HCT116 (cell line): ENCODE data around the gene TRAF3IP1. TPM values are rescaled to one million over a fixed set of nuclear protein-coding genes. Genes with fewer than 3 reads are reported as not detected.

ENCODE experiments used
- ATAC-seq: fragments of 200-7000 bp; cut with Tn5 transposase; 2 replicates; pipeline ENCODE4 v1.9.1; 2020; ENCODE audit warnings: mild to moderate bottlenecking, moderate library complexity
- BruUV-seq: library from RNA; stranded (reverse); fragments of 400-500 nt; replicated peaks from 2 replicates; lab custom pipeline; 2021; lab: Mats Ljungman, UMichigan
- CTCF ChIA-PET: fragments of 300-600 bp; sonication (Branson Sonifier 250); formaldehyde crosslinking; loops from one replicate; lab custom pipeline; 2021; ENCODE audit warnings: antibody characterized with exemption; lab: Charles Lee
- POLR2A ChIA-PET: fragments of 300-600, 350-600 bp; sonication (Branson Sonifier 250); formaldehyde crosslinking; loops from one replicate; lab custom pipeline; 2021; ENCODE audit warnings: antibody characterized with exemption; lab: Charles Lee
- RAD21 ChIA-PET, 2 experiments: fragments of 300-600 bp; sonication (Branson Sonifier 250); formaldehyde crosslinking; loops; one replicate each; lab custom pipeline; 2023; ENCODE audit warnings: low total read pairs in 2 of 2; ENCODE audit not compliant: uncharacterized antibody in 2 of 2, unreplicated experiment in 2 of 2, low non-redundant PET in 1 of 2; lab: Charles Lee
- DNase-seq: peaks from one replicate; pipeline ENCODE4 v3.0.0-alpha.2; 2010; ENCODE audit warnings: low read depth, low spot score
- H2AFZ ChIP-seq: fragments of 200-600 bp; shearing (Covaris generic), sonication (generic); 2 replicates; pipeline ENCODE4 v1.6.1; 2017; ENCODE audit warnings: low read depth, mixed run types, mixed read lengths, antibody characterized with exemption, low read length; ENCODE audit not compliant: poor library complexity, severe bottlenecking
- H3K27ac ChIP-seq: 2 replicates; pipeline ENCODE4 v1.5.1; 2012; ENCODE audit warnings: low read depth, low read length
- H3K27me3 ChIP-seq: fragments of 200-600 bp; sonication (generic); 2 replicates; pipeline ENCODE4 v1.6.1; 2016; ENCODE audit warnings: mixed run types, low read length, mixed read lengths; ENCODE audit not compliant: insufficient read depth
- H3K36me3 ChIP-seq, 2 experiments: fragments of 200-500 bp in 1 of 2; fragments of 200-600 bp in 1 of 2; sonication (Bioruptor generic) in 1 of 2; sonication (generic) in 1 of 2; 2 replicates each; pipeline versions ENCODE4 v1.5.1 to v1.6.1; 2014 to 2016; ENCODE audit warnings: low read length in 2 of 2, inconsistent platforms in 1 of 2, mixed read lengths in 1 of 2, mixed run types in 1 of 2; ENCODE audit not compliant: insufficient read depth in 2 of 2, control insufficient read depth in 1 of 2
- H3K4me1 ChIP-seq, 2 experiments: fragments of 200-600 bp in 1 of 2; sonication (generic) in 1 of 2; 2 replicates each; pipeline versions ENCODE4 v1.5.1 to v1.6.1; 2012 to 2017; ENCODE audit warnings: low read length in 2 of 2, inconsistent platforms in 1 of 2, mild to moderate bottlenecking in 1 of 2, mixed read lengths in 1 of 2, mixed run types in 1 of 2, moderate library complexity in 1 of 2; ENCODE audit not compliant: insufficient read depth in 2 of 2, control insufficient read depth in 1 of 2
- H3K4me2 ChIP-seq: fragments of 200-600 bp; sonication (generic); 2 replicates; pipeline ENCODE4 v1.6.1; 2017; ENCODE audit warnings: mixed run types, low read length, mixed read lengths
- H3K4me3 ChIP-seq, 2 experiments: fragments of 200-600 bp in 1 of 2; sonication (generic) in 1 of 2; replicated peaks in 1 of 2; 2 replicates each; pipeline ENCODE4 v1.5.1; 2011 to 2016; ENCODE audit warnings: low read length in 2 of 2, control low read depth in 1 of 2, low read depth in 1 of 2, mild to moderate bottlenecking in 1 of 2, mixed read lengths in 1 of 2, mixed run types in 1 of 2
- H3K79me2 ChIP-seq: fragments of 200-600 bp; sonication (generic); 2 replicates; pipeline ENCODE4 v1.6.1; 2017; ENCODE audit warnings: mild to moderate bottlenecking, mixed run types, low read length, moderate library complexity, mixed read lengths; ENCODE audit not compliant: insufficient read depth
- H3K9ac ChIP-seq: fragments of 200-600 bp; sonication (generic); 2 replicates; pipeline ENCODE4 v1.6.1; 2016; ENCODE audit warnings: low read length, mixed read lengths
- H3K9me2 ChIP-seq: fragments of 200-600 bp; sonication (generic), shearing (Covaris generic); 2 replicates; pipeline ENCODE4 v1.6.1; 2017; ENCODE audit warnings: mixed run types, mild to moderate bottlenecking, moderate library complexity; ENCODE audit not compliant: insufficient read depth
- H3K9me3 ChIP-seq, 2 experiments: fragments of 200-500 bp in 1 of 2; fragments of 200-600 bp in 1 of 2; sonication (Bioruptor generic) in 1 of 2; sonication (generic) in 1 of 2; 2 replicates each; pipeline ENCODE4 v1.6.1; 2014 to 2017; ENCODE audit warnings: low read length in 2 of 2, mixed read lengths in 2 of 2, inconsistent platforms in 1 of 2, low read depth in 1 of 2, mild to moderate bottlenecking in 1 of 2, mixed run types in 1 of 2, moderate library complexity in 1 of 2; ENCODE audit not compliant: control insufficient read depth in 1 of 2, insufficient read depth in 1 of 2
- H4K20me1 ChIP-seq: fragments of 200-600 bp; sonication (generic), shearing (Covaris generic); 2 replicates; pipeline ENCODE4 v1.6.1; 2017; ENCODE audit warnings: mixed run types, mild to moderate bottlenecking, moderate library complexity; ENCODE audit not compliant: insufficient read depth
- CBX3 ChIP-seq: IDR thresholded peaks from 2 replicates; pipeline ENCODE4 v1.6.1; 2012; ENCODE audit warnings: low read depth
- CEBPB ChIP-seq: IDR thresholded peaks from 2 replicates; pipeline ENCODE4 v1.6.1; 2012; ENCODE audit warnings: low read depth
- ELF1 ChIP-seq: IDR thresholded peaks from 2 replicates; pipeline ENCODE4 v1.6.1; 2012; ENCODE audit warnings: low read depth, borderline replicate concordance
- EZH2 ChIP-seq: fragments of 200-600 bp; sonication (generic); IDR thresholded peaks from 2 replicates; pipeline ENCODE4 v1.6.1; 2017; ENCODE audit warnings: antibody characterized with exemption, mixed run types
- JUND ChIP-seq: IDR thresholded peaks from 2 replicates; pipeline ENCODE4 v1.6.1; 2012
- RAD21 ChIP-seq: IDR thresholded peaks from 2 replicates; pipeline ENCODE4 v1.6.1; 2012; ENCODE audit warnings: low read depth, mild to moderate bottlenecking
- SIN3A ChIP-seq: IDR thresholded peaks from 2 replicates; pipeline ENCODE4 v1.6.1; 2012; ENCODE audit warnings: low read depth
- SP1 ChIP-seq: IDR thresholded peaks from 2 replicates; pipeline ENCODE4 v1.6.1; 2012; ENCODE audit warnings: low read depth
- SRF ChIP-seq: IDR thresholded peaks from 2 replicates; pipeline ENCODE4 v1.6.1; 2012; ENCODE audit warnings: low read depth
- TCF7L2 ChIP-seq: IDR thresholded peaks from 2 replicates; pipeline ENCODE4 v1.7.0; 2011; ENCODE audit warnings: borderline replicate concordance, inconsistent platforms; ENCODE audit not compliant: insufficient read depth, insufficient read length; ENCODE audit errors: extremely low read depth
- YY1 ChIP-seq: IDR thresholded peaks from 2 replicates; pipeline ENCODE4 v1.6.1; 2011; ENCODE audit warnings: low read length, low read depth, moderate library complexity, mild to moderate bottlenecking; ENCODE audit not compliant: insufficient replicate concordance; ENCODE audit errors: extremely low read depth
- ZNF274 ChIP-seq: fragments of 200-500 bp; sonication (Bioruptor generic); IDR thresholded peaks from 2 replicates; pipeline ENCODE4 v1.6.1; 2014; ENCODE audit warnings: mild to moderate bottlenecking, low read depth, low read length, inconsistent platforms
- intact Hi-C: fragments of 100-400 bp; cut with micrococcal nuclease; formaldehyde crosslinking; loops from 2 replicates; pipeline ENCODE4 v1.10.0; 2022
- total RNA-seq: library from RNA; stranded (reverse); gene quantifications from one replicate; pipeline ENCODE4 v1.2.1, GENCODE V29; 2021; ENCODE audit not compliant: unreplicated experiment
- TF ChIP-seq, protein P1 (sequence below), 3 experiments: fragments of 200-600 bp in 1 of 3; sonication (generic) in 1 of 3; IDR thresholded peaks in 2 of 3; conservative IDR thresholded peaks in 1 of 3; 2 replicates each; pipeline ENCODE4 v1.5.1; 2012 to 2017; ENCODE audit warnings: low read depth in 2 of 3, low read length in 2 of 3, antibody characterized with exemption in 1 of 3, borderline replicate concordance in 1 of 3, control low read depth in 1 of 3, mild to moderate bottlenecking in 1 of 3, mixed read lengths in 1 of 3, mixed run types in 1 of 3, moderate library complexity in 1 of 3; ENCODE audit not compliant: insufficient read depth in 1 of 3
- TF ChIP-seq, protein P2 (sequence below): IDR thresholded peaks from 2 replicates; pipeline ENCODE4 v1.6.1; 2012; ENCODE audit warnings: low read depth
- TF ChIP-seq, protein P3 (sequence below): IDR thresholded peaks from 2 replicates; pipeline ENCODE4 v1.6.1; 2012

TRAF3IP1 gene
- total RNA-seq, 1 experiment from 2014 or later, result 19.4 TPM

GRCh38 chr2:238291550-238292281, 28.6 kb upstream of the TRAF3IP1 start:
- ChIA-PET CTCF (no interaction called here), POLR2A (interaction anchor here (0.6 kb wide), 1 partner anchor 205 kb away, joined by 4 read pairs; no protein-coding TSS in a partner anchor), RAD21 (no interaction called here)
- Histone ChIP-seq H3K4me3 (no peak overlapping the region), H4K20me1 (no peaks in the 10 kb centered on the region), H3K79me2 (peaks cover 8% of the 10 kb centered on the region), H3K27me3 (no peaks in the 10 kb centered on the region), H2AFZ (no peak overlapping the region), H3K4me1 (peaks cover 21 to 33% of the 10 kb centered on the region in 2 experiments), H3K27ac (no peak overlapping the region), H3K9me2 (no peaks in the 10 kb centered on the region), H3K4me2 (no peak overlapping the region), H3K36me3 (no peaks in the 10 kb centered on the region), H3K9ac (no peak overlapping the region), H3K9me3 (no peaks in the 10 kb centered on the region)
- intact Hi-C loops, result no loop called here
- DNase-seq, result no peak
- no peak for TF ChIP-seq CEBPB
- no TSS peak for BruUV-seq
- no peak for ATAC-seq

- Histone ChIP-seq H3K4me3 (no peak overlapping the region), H2AFZ (no peak overlapping the region), H4K20me1 (no peaks in the 10 kb centered on the region), H3K9me3 (no peaks in the 10 kb centered on the region), H3K27me3 (no peaks in the 10 kb centered on the region), H3K36me3 (no peaks in the 10 kb centered on the region), H3K79me2 (no peaks in the 10 kb centered on the region), H3K9me2 (no peaks in the 10 kb centered on the region), H3K4me1 (peaks cover 16 to 21% of the 10 kb centered on the region in 2 experiments), H3K9ac (no peak overlapping the region), H3K4me2 (no peak overlapping the region), H3K27ac (no peak overlapping the region)
- DNase-seq (no peak), ATAC-seq (no peak)
- intact Hi-C loops, result no loop called here
- ChIA-PET POLR2A (no interaction called here), RAD21 (no interaction called here), CTCF (interaction anchor here (1.6 kb wide), 1 partner anchor 11 kb away, joined by 6 read pairs; no protein-coding TSS in a partner anchor)
- no TSS peak for BruUV-seq
- TF ChIP-seq CBX3 (no peak), JUND (no peak), SRF (no peak), ELF1 (no peak), EZH2 (no peak), RAD21 (no peak), YY1 (no peak), TCF7L2 (no peak), ZNF274 (no peak), SIN3A (no peak), SP1 (no peak)
- TF ChIP-seq, protein P1, sequence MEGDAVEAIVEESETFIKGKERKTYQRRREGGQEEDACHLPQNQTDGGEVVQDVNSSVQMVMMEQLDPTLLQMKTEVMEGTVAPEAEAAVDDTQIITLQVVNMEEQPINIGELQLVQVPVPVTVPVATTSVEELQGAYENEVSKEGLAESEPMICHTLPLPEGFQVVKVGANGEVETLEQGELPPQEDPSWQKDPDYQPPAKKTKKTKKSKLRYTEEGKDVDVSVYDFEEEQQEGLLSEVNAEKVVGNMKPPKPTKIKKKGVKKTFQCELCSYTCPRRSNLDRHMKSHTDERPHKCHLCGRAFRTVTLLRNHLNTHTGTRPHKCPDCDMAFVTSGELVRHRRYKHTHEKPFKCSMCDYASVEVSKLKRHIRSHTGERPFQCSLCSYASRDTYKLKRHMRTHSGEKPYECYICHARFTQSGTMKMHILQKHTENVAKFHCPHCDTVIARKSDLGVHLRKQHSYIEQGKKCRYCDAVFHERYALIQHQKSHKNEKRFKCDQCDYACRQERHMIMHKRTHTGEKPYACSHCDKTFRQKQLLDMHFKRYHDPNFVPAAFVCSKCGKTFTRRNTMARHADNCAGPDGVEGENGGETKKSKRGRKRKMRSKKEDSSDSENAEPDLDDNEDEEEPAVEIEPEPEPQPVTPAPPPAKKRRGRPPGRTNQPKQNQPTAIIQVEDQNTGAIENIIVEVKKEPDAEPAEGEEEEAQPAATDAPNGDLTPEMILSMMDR (IDR thresholded peaks at IDR 0.05 in 2 of 3, conservative IDR thresholded peaks at IDR 0.05 in 1 of 3; ENCODE audit: borderline replicate concordance in 1 of 3, insufficient read depth in 1 of 3, low read depth in 2 of 3, low read length in 2 of 3), result no peak
- TF ChIP-seq, protein P2, sequence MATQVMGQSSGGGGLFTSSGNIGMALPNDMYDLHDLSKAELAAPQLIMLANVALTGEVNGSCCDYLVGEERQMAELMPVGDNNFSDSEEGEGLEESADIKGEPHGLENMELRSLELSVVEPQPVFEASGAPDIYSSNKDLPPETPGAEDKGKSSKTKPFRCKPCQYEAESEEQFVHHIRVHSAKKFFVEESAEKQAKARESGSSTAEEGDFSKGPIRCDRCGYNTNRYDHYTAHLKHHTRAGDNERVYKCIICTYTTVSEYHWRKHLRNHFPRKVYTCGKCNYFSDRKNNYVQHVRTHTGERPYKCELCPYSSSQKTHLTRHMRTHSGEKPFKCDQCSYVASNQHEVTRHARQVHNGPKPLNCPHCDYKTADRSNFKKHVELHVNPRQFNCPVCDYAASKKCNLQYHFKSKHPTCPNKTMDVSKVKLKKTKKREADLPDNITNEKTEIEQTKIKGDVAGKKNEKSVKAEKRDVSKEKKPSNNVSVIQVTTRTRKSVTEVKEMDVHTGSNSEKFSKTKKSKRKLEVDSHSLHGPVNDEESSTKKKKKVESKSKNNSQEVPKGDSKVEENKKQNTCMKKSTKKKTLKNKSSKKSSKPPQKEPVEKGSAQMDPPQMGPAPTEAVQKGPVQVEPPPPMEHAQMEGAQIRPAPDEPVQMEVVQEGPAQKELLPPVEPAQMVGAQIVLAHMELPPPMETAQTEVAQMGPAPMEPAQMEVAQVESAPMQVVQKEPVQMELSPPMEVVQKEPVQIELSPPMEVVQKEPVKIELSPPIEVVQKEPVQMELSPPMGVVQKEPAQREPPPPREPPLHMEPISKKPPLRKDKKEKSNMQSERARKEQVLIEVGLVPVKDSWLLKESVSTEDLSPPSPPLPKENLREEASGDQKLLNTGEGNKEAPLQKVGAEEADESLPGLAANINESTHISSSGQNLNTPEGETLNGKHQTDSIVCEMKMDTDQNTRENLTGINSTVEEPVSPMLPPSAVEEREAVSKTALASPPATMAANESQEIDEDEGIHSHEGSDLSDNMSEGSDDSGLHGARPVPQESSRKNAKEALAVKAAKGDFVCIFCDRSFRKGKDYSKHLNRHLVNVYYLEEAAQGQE, result no peak
- TF ChIP-seq, protein P3, sequence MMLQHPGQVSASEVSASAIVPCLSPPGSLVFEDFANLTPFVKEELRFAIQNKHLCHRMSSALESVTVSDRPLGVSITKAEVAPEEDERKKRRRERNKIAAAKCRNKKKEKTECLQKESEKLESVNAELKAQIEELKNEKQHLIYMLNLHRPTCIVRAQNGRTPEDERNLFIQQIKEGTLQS, result no peak
These were observed 26.3 kb upstream of the TRAF3IP1 start for GRCh38 chr2:238294046-238294392.
